ENCODE data around the gene MGST1. TPM values are rescaled to one million over a fixed set of nuclear protein-coding genes. Genes with fewer than 3 reads are reported as not detected.
"Not testable (repeated sequence)": the region's sequence is repeated elsewhere in the genome, so short reads cannot be mapped to it uniquely, and the experiment has no call there.

The MGST1 gene
- total and polyA plus RNA-seq, 10 donors, result 1.4 to 9.6 (median 5.4) TPM

- no peaks in the 10 kb centered on the region for H3K4me1 ChIP-seq
- no peaks in the 10 kb centered on the region for H3K9me3 ChIP-seq
- intact Hi-C loops (cut with DNase I; ENCODE audit: low total_unique reads), result loop anchor here (10.0 kb wide), 1 partner anchor 204 kb away; no protein-coding TSS in a partner anchor
- 76 to 91% (median 85%) methylated on average over 2 of the region's 2 CpGs for WGBS, 5 donors
- no peak for DNase-seq
- no peak overlapping the region for H3K4me3 ChIP-seq
- H3K27ac ChIP-seq, result no peak overlapping the region
- H3K36me3 ChIP-seq, result no peaks in the 10 kb centered on the region
- TF ChIP-seq POLR2AphosphoS5 (IDR thresholded peaks at IDR 0.05) (no peak), CTCF (IDR thresholded peaks at IDR 0.05 in 8 of 11, conservative IDR thresholded peaks at IDR 0.05 in 3 of 11) (no peak), POLR2A (IDR thresholded peaks at IDR 0.05) (no peak)
- H3K27me3 ChIP-seq (replicated peaks in 1 of 7), result no peaks in the 10 kb centered on the region
These were observed 21.7 kb downstream of the MGST1 start for GRCh38 chr12:16369156-16369555.

- Histone ChIP-seq H3K36me3 (no peaks in the 10 kb centered on the region), H3K9me3 (no peaks in the 10 kb centered on the region), H3K4me3 (no peak overlapping the region), H3K27me3 (replicated peaks in 1 of 7) (no peaks in the 10 kb centered on the region), H3K4me1 (no peaks in the 10 kb centered on the region), H3K27ac (no peak overlapping the region)
- DNase-seq, result no peak
- no peak for TF ChIP-seq POLR2AphosphoS5 (IDR thresholded peaks at IDR 0.05)
- TF ChIP-seq CTCF (IDR thresholded peaks at IDR 0.05 in 8 of 11, conservative IDR thresholded peaks at IDR 0.05 in 3 of 11), result no peak
- no peak for TF ChIP-seq POLR2A (IDR thresholded peaks at IDR 0.05)
- intact Hi-C loops (cut with DNase I; ENCODE audit: low total_unique reads), result no loop called here
- 84 to 96% (median 93%) methylated on average over 1 of the region's 1 CpG for WGBS, 5 donors
These were observed 22.7 kb downstream of the MGST1 start for GRCh38 chr12:16370096-16370495.

GRCh38 chr12:16382652-16383312 lies 35.3 kb downstream of the MGST1 start:
- H3K4me3 ChIP-seq; H3K4me1 ChIP-seq; DNase-seq; H3K9me3 ChIP-seq; H3K27me3 ChIP-seq (replicated peaks in 1 of 7); intact Hi-C loops (cut with DNase I; ENCODE audit: low total_unique reads); H3K36me3 ChIP-seq; H3K27ac ChIP-seq: not testable (repeated sequence)
- WGBS, 5 donors, result 88 to 93% (median 92%) methylated on average over 21 of the region's 21 CpGs

GRCh38 chr12:16384732-16385131 lies 37.3 kb downstream of the MGST1 start:
- H3K27ac ChIP-seq, result no peak overlapping the region
- WGBS, 5 donors, result 77 to 85% (median 81%) methylated on average over 5 of the region's 5 CpGs
- TF ChIP-seq CTCF (IDR thresholded peaks at IDR 0.05 in 8 of 11, conservative IDR thresholded peaks at IDR 0.05 in 3 of 11) (no peak), POLR2A (IDR thresholded peaks at IDR 0.05) (no peak), POLR2AphosphoS5 (IDR thresholded peaks at IDR 0.05) (no peak)
- DNase-seq, result no peak
- no peaks in the 10 kb centered on the region for H3K36me3 ChIP-seq
- H3K4me1 ChIP-seq, result no peaks in the 10 kb centered on the region
- H3K4me3 ChIP-seq, result no peak overlapping the region
- intact Hi-C loops (cut with DNase I; ENCODE audit: low total_unique reads), result no loop called here
- no peaks in the 10 kb centered on the region for H3K9me3 ChIP-seq
- H3K27me3 ChIP-seq (replicated peaks in 1 of 7), result no peaks in the 10 kb centered on the region
